Right lobe of liver (tissue), 6 donors: Measurements from ENCODE around the gene TAS2R1. TPM values are rescaled to one million over a fixed set of nuclear protein-coding genes. Genes with fewer than 3 reads are reported as not detected.

Source experiments
- ATAC-seq, 4 donors: fragments of 200-7000 bp; cut with Tn5 transposase; one replicate each; pipeline ENCODE4 v1.9.1; 2020; ENCODE audit warnings: mild to moderate bottlenecking in 4 of 4, moderate library complexity in 4 of 4
- DNase-seq, 3 donors: peaks; one replicate each; pipeline ENCODE4 v3.0.0-alpha.2; 2020
- H3K27ac ChIP-seq, 3 donors: fragments of 200-600 bp; one replicate each; pipeline ENCODE4 v1.8.0; 2022
- H3K27me3 ChIP-seq, 2 donors: fragments of 200-600 bp; one replicate each; pipeline ENCODE4 v1.8.0; 2022
- H3K36me3 ChIP-seq, 4 donors: fragments of 200-600 bp; sonication (generic) in 1 of 4; one replicate each; pipeline versions ENCODE4 v1.5.1 to v1.8.0; 2017 to 2022; ENCODE audit warnings: control low read depth in 1 of 4
- H3K4me1 ChIP-seq, 4 donors: fragments of 200-600 bp; sonication (generic) in 1 of 4; one replicate each; pipeline versions ENCODE4 v1.5.1 to v1.8.0; 2017 to 2022; ENCODE audit warnings: control low read depth in 1 of 4
- H3K4me3 ChIP-seq, 3 donors: fragments of 200-600 bp; one replicate each; pipeline ENCODE4 v1.8.0; 2022
- H3K9me3 ChIP-seq, 4 donors: fragments of 200-600 bp; sonication (generic) in 1 of 4; one replicate each; pipeline versions ENCODE4 v1.5.1 to v1.8.0; 2017 to 2022; ENCODE audit warnings: control low read depth in 1 of 4
- CTCF ChIP-seq, 4 donors: fragments of 200-600 bp in 3 of 4; fragments of 450-650 bp in 1 of 4; IDR thresholded peaks; one replicate each; pipeline versions ENCODE4 v1.5.1 to v1.8.0; 2016 to 2022; ENCODE audit warnings: antibody characterized with exemption in 4 of 4, mild to moderate bottlenecking in 2 of 4
- POLR2A ChIP-seq: fragments of 450-650 bp; IDR thresholded peaks from one replicate; pipeline ENCODE4 v1.6.1; 2017; ENCODE audit warnings: antibody characterized with exemption, mild to moderate bottlenecking
- WGBS: methylation state at CpG from one replicate; pipeline ENCODE4 v1.1.6; 2018; ENCODE audit warnings: low coverage, low lambda C conversion rate; ENCODE audit not compliant: insufficient coverage; ENCODE audit errors: missing lambda C conversion rate; 5-methylcytosine and 5-hydroxymethylcytosine counted together
- intact Hi-C, 2 donors: fragments of 100-400 bp; cut with DNase I; formaldehyde crosslinking; loops; one replicate each; pipeline versions ENCODE4 v1.11.2 to v1.14.1; 2022
- total RNA-seq, 6 experiments: library from RNA; depleted of rRNA in 2 of 6; stranded (reverse); fragments of >200 nt in 2 of 6; fragmentation: NEBNext Ultra II Directional in 3 of 6; extraction: Animal tissue kit (Norgen Biotek cat#: 25700) in 3 of 6; gene quantifications; one replicate each; pipeline versions ENCODE4 v1.1.0 to v1.2.4, GENCODE V29; 2016 to 2023
- donor health status: DM: no; HTN: yes; CAD: no.
- donor health status: DM: no; HTN: no; CAD: no.
- donor health status: DM: no; HTN: no; CAD: no.
- donor health status: DM: no; HTN: yes; CAD: no.
- donor health status: DM: no; HTN: yes; CAD: no.

Gene TAS2R1
- total RNA-seq, 6 experiments from 2014 or later: not detected

GRCh38 chr5:9589049-9589835 is 40.9 kb downstream of the TAS2R1 start:
- Histone ChIP-seq H3K27ac (no peak overlapping the region), H3K4me3 (no peak overlapping the region), H3K27me3 (no peaks in the 10 kb centered on the region), H3K4me1 (no peaks in the 10 kb centered on the region), H3K36me3 (no peaks in the 10 kb centered on the region), H3K9me3 (no peaks in the 10 kb centered on the region)
- TF ChIP-seq CTCF (IDR thresholded peaks at IDR 0.05) (no peak), POLR2A (no peak)
- intact Hi-C loops: no loop called here
- WGBS: 46% methylated on average over 7 of the region's 7 CpGs
- no peak for DNase-seq
- ATAC-seq: no peak

- no peaks in the 10 kb centered on the region for H3K4me1 ChIP-seq
- H3K4me3 ChIP-seq: no peak overlapping the region
- intact Hi-C loops: no loop called here
- ATAC-seq (no peak), DNase-seq (no peak)
- TF ChIP-seq POLR2A (no peak), CTCF (IDR thresholded peaks at IDR 0.05) (no peak)
- no peaks in the 10 kb centered on the region for H3K36me3 ChIP-seq
- 64% methylated on average over 6 of the region's 6 CpGs for WGBS
- H3K9me3 ChIP-seq: no peaks in the 10 kb centered on the region
- H3K27me3 ChIP-seq: no peaks in the 10 kb centered on the region
- H3K27ac ChIP-seq: no peak overlapping the region
Measured at GRCh38 chr5:9588254-9588653, 41.9 kb downstream of the TAS2R1 start.

GRCh38 chr5:9587135-9587534 is 43.0 kb downstream of the TAS2R1 start:
- DNase-seq: no peak
- H3K4me3 ChIP-seq: no peak overlapping the region
- no peak overlapping the region for H3K27ac ChIP-seq
- TF ChIP-seq POLR2A (no peak), CTCF (IDR thresholded peaks at IDR 0.05) (no peak)
- intact Hi-C loops: no loop called here
- no peaks in the 10 kb centered on the region for H3K4me1 ChIP-seq
- ATAC-seq: peak in 1 of 4 donors; percentile 50
- H3K27me3 ChIP-seq: no peaks in the 10 kb centered on the region
- H3K9me3 ChIP-seq: no peaks in the 10 kb centered on the region
- H3K36me3 ChIP-seq: no peaks in the 10 kb centered on the region

GRCh38 chr5:9582406-9582805 is 47.7 kb downstream of the TAS2R1 start:
- Histone ChIP-seq H3K9me3 (no peaks in the 10 kb centered on the region), H3K4me1 (no peaks in the 10 kb centered on the region), H3K4me3 (no peak overlapping the region), H3K27ac (no peak overlapping the region), H3K27me3 (no peaks in the 10 kb centered on the region), H3K36me3 (no peaks in the 10 kb centered on the region)
- DNase-seq: no peak
- no peak for TF ChIP-seq POLR2A
- TF ChIP-seq CTCF (IDR thresholded peaks at IDR 0.05): no peak
- intact Hi-C loops: no loop called here
- no peak for ATAC-seq
- 62% methylated on average over 2 of the region's 2 CpGs for WGBS

Other genes starting within 250 kb of the TAS2R1 start
- gene SEMA5A, start 84.3 kb downstream of the TAS2R1 start, total RNA-seq: 10 to 100 TPM in 1 of 6 experiments, 1 to 10 TPM in 5; 3.1 to 12.6 (median 5.7) TPM